Non-pigmented ciliary epithelial cell (primary cell): ENCODE measurements around the gene PRKCZ.

Experiments used
- DNase-seq: peaks from one replicate; pipeline ENCODE4 v3.0.0-alpha.2; 2010; ENCODE audit warnings: low read depth

The PRKCZ gene

GRCh38 chr1:2229911-2230731, 179.9 kb downstream of the PRKCZ start:
- no peak for DNase-seq

- DNase-seq = no peak
Observed at GRCh38 chr1:2230781-2231531, 180.7 kb downstream of the PRKCZ start.

DNA sequence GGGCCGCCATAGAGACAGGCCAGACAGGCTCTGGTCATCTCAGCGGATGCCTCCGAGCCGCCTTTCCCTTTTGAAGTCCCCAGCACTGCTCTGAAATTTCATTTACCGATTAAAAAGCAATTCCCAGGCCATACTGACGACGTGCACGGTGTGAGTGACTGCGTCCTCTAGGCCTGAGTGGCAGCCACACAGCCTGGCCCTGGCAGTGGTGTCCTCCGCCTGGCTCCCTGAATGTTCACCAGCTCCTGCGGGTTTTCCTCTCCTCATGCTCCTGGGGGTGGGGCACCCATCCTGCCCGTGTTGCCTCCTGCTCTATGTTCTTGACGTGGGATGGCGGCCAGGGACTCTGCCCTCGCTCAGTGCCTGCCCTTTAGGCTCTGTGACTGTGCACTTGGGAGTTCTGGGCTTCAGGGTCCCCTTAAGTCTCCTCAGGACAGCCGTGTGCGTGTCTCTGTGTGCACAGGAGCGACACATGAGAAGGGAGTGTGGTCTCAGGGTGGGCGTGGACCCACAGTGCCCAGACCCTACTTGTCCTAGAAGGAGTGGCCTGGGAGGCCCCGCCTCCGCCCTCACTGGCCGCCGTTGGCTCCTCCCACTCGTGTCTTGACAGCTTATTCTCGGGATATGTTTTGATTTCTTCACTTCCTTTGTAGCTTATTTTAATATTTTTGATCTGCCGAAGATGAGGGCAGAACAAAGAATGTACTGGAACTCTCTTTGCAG, 181.5 kb downstream of the PRKCZ start:
- DNase-seq = peak; percentile 67

- DNase-seq = no peak
Observed at GRCh38 chr1:2232255-2232915, 182.2 kb downstream of the PRKCZ start.

DNA sequence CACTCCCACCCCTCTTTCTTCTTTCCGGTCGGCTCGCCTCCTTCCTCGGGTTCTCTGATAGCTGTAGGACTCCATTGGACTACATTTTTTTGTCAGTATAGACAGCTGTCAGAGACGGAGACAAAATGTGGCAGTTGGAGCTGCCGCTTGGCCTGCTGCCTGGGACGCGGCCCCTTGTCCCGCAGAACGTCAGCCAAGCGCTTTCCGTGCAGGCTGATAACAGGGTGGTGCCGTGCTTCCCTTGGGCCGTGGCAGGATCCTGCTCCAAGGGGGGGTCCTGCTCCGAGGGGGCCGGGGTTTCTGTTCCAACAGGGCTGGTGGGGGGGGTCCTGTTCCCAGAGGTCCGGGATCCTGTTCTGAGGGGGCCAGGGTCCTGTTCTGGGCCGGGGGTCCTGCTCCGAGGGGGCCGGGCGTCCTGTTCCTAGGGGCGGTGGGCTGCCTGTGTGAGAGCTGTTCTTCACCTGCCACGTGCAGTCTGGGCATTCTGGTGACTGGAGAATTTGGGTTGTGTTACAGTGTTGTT, 182.8 kb downstream of the PRKCZ start:
- no peak for DNase-seq

- no peak for DNase-seq
Observed at GRCh38 chr1:2233468-2233867, 183.3 kb downstream of the PRKCZ start.

- DNase-seq = no peak
Observed at GRCh38 chr1:2233997-2234761, 184.0 kb downstream of the PRKCZ start.

DNA sequence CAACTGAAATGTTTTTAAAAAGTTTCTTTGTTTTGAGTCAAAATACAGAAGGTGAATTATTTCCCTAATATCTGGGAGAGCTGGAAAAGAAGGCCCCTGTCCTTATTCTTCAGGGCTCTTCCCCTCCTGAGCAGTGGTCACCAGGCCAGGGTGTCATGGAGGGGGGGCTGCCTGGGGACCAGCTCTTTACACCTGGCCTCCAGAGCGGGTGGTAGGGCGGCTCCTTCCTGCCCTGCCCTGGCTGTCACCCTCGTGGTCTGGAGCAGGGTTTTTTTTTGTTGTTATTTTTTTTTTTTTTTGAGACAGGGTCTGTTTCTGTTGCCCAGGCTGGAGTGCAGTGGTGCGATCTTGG, 184.5 kb downstream of the PRKCZ start:
- no peak for DNase-seq
